Dedifferentiated amniotic fluid mesenchymal stem cell (primary cell): ENCODE results near the gene ANKRD33B.

Source experiments
- DNase-seq: peaks from one replicate; pipeline ENCODE4 v3.0.0-alpha.2; 2016; ENCODE audit errors: extremely low spot score

The ANKRD33B gene

DNA sequence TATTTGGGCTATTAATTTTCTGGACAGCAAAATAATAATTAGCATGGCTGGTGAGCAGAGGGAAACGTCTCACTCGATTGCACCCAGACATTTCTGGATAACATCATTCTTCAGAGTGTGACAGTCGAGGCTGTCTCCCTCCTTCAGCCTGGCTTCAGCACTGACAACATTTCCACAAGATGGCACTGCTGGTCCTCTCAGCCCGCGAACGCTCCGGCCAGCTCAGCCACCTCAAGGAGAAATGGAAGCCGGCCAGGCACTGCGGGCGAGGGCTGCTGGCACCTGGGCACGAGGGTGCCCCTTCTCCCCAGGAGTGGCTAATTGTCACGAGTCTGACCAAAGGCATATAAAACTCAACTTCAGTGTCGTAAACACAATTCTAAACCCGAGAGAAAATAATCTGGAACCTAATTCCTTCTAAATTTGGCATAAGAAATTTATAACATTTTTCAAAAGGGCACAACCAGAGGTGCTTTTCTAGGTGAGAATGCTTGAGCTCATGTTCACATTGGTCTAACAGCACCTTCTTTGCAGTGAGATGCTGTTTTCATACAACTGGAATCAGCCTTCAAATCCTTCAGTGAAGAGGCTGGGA is 131.3 kb downstream of the ANKRD33B start:
- DNase-seq, result peak; percentile 65

- no peak for DNase-seq
Observed at GRCh38 chr5:10695759-10696543, 132.1 kb downstream of the ANKRD33B start.

DNA sequence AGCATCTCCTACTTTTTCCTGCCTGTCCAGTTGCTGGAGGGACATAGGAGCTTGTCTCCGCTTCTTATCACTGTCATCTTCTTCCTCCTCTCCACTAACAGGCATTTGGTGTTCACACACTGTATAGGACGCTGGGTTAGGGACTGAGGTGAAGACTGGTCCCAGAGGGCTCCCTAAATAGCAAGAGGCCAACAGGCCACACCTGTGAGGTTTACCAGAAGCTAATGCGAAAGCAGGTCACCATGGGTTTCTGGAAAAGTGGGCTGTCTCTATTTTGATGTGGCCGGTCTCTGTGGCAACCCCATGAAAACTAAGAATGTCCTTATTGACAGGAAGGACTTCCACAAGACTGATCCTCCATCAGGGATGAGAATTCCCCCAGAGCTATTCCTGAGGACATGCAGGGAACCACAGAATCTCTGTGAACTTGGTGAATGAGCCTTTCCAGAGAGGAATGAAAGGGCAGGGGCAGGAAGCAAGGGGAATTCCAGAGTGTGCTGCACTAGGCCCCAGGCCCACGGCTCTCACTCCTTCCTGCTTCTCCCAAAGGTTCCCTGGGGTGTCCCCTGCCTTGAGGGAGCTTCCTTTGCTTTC is 135.5 kb downstream of the ANKRD33B start:
- DNase-seq, result no peak

DNA sequence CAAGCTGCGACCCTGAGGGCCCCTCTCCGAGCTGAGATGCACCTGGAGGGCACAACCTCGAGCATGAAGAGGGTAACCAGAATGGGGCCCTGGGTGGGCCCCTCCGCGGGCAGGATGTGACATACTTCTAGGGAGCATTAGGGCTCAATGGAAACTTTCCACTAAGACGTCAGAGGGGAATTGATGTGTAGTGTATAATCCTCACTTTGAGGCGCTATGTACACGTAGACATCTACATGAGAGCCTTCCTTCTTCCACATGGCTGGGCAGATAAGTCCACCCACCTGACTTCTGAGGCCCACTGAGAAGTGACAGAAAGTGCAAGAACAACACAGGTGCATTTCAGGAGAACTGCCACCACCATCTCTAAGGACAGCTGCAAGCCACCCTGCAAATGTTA is 136.1 kb downstream of the ANKRD33B start:
- no peak for DNase-seq

- DNase-seq, result no peak
Observed at GRCh38 chr5:10700516-10700915, 136.6 kb downstream of the ANKRD33B start.

DNA sequence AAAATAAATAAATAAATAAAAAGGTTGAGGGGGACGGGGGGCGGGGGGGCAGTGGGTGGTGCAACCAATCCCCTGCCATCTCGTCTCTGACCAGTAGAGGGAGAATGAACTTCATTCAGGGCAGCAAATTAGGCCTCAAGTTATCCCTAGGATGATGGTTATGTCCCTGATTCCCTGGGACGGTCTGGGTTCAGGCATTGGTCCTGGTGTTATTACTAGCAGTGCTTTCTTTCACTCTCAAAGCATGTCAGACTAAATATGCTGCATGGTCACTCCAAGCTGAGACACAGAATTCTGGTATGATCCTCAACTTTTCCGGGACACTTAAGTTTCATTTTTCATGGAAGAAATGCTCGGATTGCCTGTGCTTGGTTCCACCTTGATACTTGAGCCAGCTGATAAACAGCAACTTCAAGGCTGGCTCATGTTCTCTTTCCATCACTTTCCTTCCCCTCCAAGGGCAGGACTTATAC is 137.7 kb downstream of the ANKRD33B start:
- peak; percentile 62 for DNase-seq

DNA sequence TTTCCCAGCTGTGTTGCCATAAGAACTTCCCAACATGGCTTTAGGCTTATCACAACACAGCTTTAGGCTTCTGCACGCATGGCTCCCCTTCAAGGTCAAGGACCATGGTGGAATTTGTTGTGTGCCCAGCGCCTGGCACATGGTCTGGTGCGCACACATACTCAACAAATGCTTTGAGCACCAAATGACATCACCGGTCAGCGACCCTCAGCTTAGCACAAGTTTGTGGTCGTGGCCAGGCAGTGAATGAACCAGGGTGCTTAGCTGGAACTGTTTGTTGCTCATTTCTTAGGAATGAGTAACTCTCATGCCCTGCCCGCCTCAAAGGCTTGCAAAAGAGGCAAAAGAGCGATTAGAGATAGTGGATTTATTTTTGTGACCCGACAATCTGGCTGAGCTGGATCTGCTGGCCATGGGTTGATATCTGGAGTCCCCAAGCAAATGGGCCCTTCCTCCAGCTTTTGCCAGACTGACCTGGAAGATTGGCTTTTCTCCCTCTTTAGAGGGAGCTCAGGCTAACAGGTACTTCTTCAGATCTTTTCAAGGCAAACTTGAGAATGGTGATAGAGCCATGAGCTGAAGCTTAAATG is 138.3 kb downstream of the ANKRD33B start:
- DNase-seq, result peak; percentile 76

DNA sequence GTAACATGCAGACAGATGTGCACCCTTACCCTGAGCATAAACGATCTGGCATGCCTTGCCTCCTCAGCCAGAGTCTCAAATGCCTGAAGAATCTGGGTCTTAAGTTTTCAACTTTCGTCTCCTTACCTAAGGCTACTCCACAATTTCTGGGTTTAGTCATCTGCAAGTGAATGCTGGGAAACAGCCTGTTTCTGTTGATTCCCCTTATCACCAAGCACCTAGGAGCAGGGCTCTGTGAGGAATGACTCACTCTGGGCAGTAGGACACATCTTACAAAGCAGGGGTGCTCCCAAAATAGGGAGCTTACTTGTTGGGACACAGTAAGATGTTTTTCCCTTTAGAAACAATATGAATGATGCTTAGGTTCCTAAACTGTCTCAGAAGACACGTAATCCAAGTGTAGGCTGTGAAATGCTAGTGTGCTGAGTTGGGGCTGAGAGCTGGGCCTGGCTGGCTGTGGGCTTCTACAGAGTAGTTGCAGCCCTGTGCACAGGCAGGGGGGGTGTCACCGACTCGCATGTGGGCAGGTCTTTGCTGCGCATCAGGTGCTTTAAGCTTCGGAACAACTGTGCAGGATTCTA is 139.1 kb downstream of the ANKRD33B start:
- no peak for DNase-seq

- DNase-seq, result no peak
Observed at GRCh38 chr5:10703676-10704075, 139.8 kb downstream of the ANKRD33B start.

DNA sequence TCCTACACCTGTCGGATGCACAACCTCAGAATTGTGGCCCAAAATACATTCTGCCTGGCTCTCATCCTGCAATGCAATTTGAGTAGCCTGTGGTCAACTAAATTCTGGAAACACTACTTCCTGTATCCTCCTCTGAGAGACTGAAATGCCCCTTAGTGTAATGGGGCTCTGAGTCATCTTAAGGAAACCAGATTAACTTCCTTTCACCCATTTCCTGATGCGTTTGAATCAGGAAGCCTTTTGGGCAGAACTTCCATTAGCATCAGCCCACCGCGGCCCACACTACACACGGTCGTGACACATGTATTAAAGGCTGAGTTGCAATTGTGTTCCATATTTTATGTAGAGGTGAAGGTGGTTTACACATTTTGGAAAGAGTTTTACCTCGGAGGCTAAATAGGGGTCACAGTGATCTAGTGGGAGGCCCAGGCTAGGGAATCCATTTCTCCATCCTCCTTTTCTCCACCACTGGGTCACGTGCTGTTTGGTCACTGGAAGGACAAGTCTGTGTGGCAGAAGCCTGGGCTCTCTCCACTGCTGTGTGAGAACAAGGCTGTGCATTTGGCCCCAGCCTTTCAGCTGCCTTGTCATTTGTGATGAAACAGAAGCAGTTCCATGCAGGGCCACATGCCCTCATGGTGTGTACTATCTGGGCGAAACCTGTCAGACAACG is 141.2 kb downstream of the ANKRD33B start:
- peak; percentile 30 for DNase-seq

- no peak for DNase-seq
Observed at GRCh38 chr5:10705747-10706146, 141.9 kb downstream of the ANKRD33B start.

DNA sequence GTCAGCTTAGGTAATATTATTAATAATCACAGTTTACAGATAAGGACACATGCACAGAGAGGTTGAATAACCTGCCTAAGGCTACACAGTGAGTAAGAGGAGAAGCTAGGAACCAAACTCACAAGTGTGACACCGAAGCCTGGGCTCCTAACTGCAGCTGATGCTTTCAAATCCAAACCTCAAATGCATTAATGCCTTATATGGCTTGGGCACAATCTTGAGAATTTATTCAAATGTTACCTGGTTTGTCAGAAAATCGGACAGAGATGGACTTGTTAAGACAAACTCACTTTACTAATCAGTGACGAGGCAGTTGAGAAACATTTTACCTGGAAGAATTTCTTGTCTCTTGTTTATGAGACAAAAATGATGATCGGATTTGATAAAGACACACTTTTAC is 142.5 kb downstream of the ANKRD33B start:
- DNase-seq, result no peak
